NB4 (cell line): Measurements from ENCODE around the gene TUBB4B.

Source experiments
- MYC ChIP-seq: IDR thresholded peaks from 2 replicates; pipeline ENCODE4 v1.6.1; 2011; ENCODE audit warnings: low read depth, low read length
- POLR2A ChIP-seq: IDR thresholded peaks from 2 replicates; pipeline ENCODE4 v1.6.1; 2011; ENCODE audit warnings: mild to moderate bottlenecking; ENCODE audit not compliant: insufficient read length; ENCODE audit errors: extremely low read depth
- TF ChIP-seq, protein P1 (sequence below): IDR thresholded peaks from one replicate; pipeline ENCODE4 v1.5.1; 2012; ENCODE audit warnings: low read depth, low read length
- TF ChIP-seq, protein P2 (sequence below): IDR thresholded peaks from 2 replicates; pipeline ENCODE4 v1.6.1; 2011; ENCODE audit warnings: low read depth, low read length

DNA sequence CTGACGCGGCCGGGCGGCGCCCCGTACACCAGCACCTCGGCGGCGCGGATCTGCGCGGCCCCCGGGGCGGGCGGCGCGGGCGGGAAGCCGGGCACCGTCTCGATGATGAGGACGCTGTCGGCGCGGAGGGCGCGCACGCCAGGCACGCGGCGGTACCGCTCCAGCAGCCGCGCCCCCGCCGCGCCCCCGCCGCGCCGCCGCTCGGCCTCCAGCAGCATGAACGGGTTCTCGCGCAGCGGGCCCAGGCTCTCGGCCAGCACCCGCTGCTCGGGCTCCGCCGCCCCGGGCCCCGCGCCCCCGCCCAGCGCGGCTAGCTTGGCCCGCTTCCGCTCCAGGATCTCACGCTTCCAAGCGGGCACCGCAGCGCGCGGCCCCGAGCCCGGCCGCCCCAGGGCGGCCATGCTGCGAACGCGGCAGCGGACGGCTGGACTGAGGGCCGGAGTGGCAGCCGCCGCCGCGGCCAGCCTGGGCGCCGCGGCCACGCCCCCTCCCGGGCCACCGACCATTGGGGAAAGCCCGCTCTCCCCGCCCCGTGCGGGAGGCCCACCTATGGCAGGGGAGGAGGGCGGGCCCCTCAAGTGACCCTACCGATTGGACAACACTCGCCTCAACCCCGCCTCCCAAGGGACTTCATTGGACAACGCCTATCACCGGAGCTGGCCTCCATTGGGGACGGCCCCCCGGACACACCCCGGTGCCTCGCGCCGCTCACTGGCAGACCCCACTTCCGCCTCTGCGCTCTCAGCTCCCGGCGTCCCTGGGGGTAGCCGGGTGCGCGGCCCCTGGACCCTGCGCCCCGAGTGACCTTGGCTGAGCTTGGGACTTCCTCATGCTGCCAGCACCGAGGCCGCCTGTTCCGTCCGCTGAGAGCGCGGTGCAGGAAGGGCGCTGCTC, 40.5 kb upstream of the TUBB4B start, which contains the start of gene TPRN:
- TF ChIP-seq, protein P1, sequence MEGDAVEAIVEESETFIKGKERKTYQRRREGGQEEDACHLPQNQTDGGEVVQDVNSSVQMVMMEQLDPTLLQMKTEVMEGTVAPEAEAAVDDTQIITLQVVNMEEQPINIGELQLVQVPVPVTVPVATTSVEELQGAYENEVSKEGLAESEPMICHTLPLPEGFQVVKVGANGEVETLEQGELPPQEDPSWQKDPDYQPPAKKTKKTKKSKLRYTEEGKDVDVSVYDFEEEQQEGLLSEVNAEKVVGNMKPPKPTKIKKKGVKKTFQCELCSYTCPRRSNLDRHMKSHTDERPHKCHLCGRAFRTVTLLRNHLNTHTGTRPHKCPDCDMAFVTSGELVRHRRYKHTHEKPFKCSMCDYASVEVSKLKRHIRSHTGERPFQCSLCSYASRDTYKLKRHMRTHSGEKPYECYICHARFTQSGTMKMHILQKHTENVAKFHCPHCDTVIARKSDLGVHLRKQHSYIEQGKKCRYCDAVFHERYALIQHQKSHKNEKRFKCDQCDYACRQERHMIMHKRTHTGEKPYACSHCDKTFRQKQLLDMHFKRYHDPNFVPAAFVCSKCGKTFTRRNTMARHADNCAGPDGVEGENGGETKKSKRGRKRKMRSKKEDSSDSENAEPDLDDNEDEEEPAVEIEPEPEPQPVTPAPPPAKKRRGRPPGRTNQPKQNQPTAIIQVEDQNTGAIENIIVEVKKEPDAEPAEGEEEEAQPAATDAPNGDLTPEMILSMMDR = no peak
- TF ChIP-seq POLR2A (peak; percentile 80), MYC (peak; percentile 68; the same call in 1 of the 2 replicates)
- TF ChIP-seq, protein P2, sequence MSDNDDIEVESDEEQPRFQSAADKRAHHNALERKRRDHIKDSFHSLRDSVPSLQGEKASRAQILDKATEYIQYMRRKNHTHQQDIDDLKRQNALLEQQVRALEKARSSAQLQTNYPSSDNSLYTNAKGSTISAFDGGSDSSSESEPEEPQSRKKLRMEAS = peak; percentile 41
